Kidney (tissue), 14 donors: Measurements from ENCODE around the gene RBMS3. TPM values are rescaled to one million over a fixed set of nuclear protein-coding genes. Genes with fewer than 3 reads are reported as not detected.

ENCODE experiments used
- DNase-seq, 5 donors: peaks; one replicate each; pipeline ENCODE4 v3.0.0-alpha.2; 2013 to 2020
- FAIRE-seq: peaks from 2 replicates; lab custom pipeline; 2012; peaks lifted over from hg19 to GRCh38; lab: Jason Lieb, UNC
- H3K27ac ChIP-seq, 2 donors: one replicate each; pipeline ENCODE4 v1.7.0; 2013; ENCODE audit warnings: low read depth in 2 of 2, low read length in 2 of 2, inconsistent platforms in 1 of 2
- H3K27me3 ChIP-seq: one replicate; pipeline ENCODE4 v1.7.1; 2013; ENCODE audit warnings: low read length, inconsistent platforms; ENCODE audit not compliant: control insufficient read depth, insufficient read depth
- H3K36me3 ChIP-seq, 3 donors: one replicate each; pipeline versions ENCODE4 v1.7.0 to v1.7.1; 2013; ENCODE audit warnings: low read length in 3 of 3, control low read depth in 1 of 3, inconsistent platforms in 1 of 3; ENCODE audit not compliant: insufficient read depth in 3 of 3, control insufficient read depth in 2 of 3
- H3K4me1 ChIP-seq, 3 donors: one replicate each; pipeline versions ENCODE4 v1.7.0 to v1.7.1; 2013; ENCODE audit warnings: low read length in 3 of 3, inconsistent platforms in 1 of 3, low read depth in 1 of 3; ENCODE audit not compliant: control insufficient read depth in 2 of 3, insufficient read depth in 2 of 3
- H3K4me3 ChIP-seq, 3 donors: one replicate each; pipeline versions ENCODE4 v1.7.0 to v1.8.1; 2013; ENCODE audit warnings: low read length in 3 of 3, control low read depth in 1 of 3, inconsistent platforms in 1 of 3
- H3K9ac ChIP-seq, 3 donors: one replicate each; pipeline versions ENCODE4 v1.7.0 to v1.7.1; 2013; ENCODE audit warnings: low read length in 3 of 3, control low read depth in 1 of 3, inconsistent platforms in 1 of 3
- H3K9me3 ChIP-seq, 3 donors: one replicate each; pipeline versions ENCODE4 v1.7.0 to v1.7.1; 2013; ENCODE audit warnings: low read length in 3 of 3, control low read depth in 1 of 3, inconsistent platforms in 1 of 3; ENCODE audit not compliant: control insufficient read depth in 2 of 3, insufficient read depth in 1 of 3
- CTCF ChIP-seq: IDR thresholded peaks from 3 replicates; pipeline ENCODE4 v1.5.1; 2012; ENCODE audit warnings: mild to moderate bottlenecking, moderate library complexity, borderline replicate concordance; ENCODE audit not compliant: insufficient read depth; ENCODE audit errors: extremely low read depth
- intact Hi-C: fragments of 100-400 bp; cut with DNase I; formaldehyde crosslinking; loops from one replicate; pipeline ENCODE4 v1.11.1; 2022
- polyA plus RNA-seq: library from polyadenylated mRNA; stranded (reverse); fragments of 350-450 nt; fragmentation: Illumina TruSeq; extraction: RNeasy Lipid Tissue Mini Kit (QIAGEN cat#74804); gene quantifications from one replicate; pipeline ENCODE4 v1.2.3, GENCODE V29; 2014; ENCODE audit warnings: low read depth, low replicate concordance; ENCODE audit not compliant: insufficient read depth
- total RNA-seq: library from RNA; stranded (reverse); fragmentation: NEBNext Ultra II Directional; extraction: Animal tissue kit (Norgen Biotek cat#: 25700); gene quantifications from one replicate; pipeline ENCODE4 v1.2.1, GENCODE V29; 2021
- donor health status: control.
- donor health status: control.
- donor health status: control.
- donor health status: control.
- donor health status: control.
- donor health status: DM: yes; HTN: yes; CAD: no.
- donor health status: Normal renal cell carcinoma (clear cell type).

RBMS3 gene
- total and polyA plus RNA-seq, 2 donors from 2014 or later, result 3.2 to 48.8 TPM

DNA sequence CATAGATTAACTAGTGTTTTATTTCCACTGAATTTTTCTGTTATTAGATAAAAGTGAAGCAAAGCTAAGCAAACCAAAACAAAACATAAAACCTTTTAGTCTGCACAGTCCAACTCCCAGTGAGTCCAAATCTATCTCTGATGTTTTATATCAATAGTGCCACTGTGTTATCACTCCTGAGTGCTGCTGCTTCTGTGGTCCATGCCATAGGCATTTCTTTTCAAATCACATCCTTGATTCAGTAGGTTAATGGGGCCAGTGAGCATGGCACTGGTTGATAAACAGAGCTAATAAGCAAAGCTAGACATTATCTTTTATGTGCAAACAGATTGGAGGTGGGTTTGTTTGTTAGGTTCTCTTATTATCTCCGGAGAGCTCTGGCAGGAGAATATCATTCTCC, 30.0 kb downstream of the RBMS3 start:
- Histone ChIP-seq H3K4me3 (no peak overlapping the region), H3K9me3 (no peaks in the 10 kb centered on the region), H3K27ac (no peak overlapping the region), H3K36me3 (no peaks in the 10 kb centered on the region), H3K27me3 (no peaks in the 10 kb centered on the region), H3K9ac (no peak overlapping the region), H3K4me1 (no peaks in the 10 kb centered on the region)
- no peak for DNase-seq
- FAIRE-seq, result no peak
- no peak for TF ChIP-seq CTCF
- intact Hi-C loops, result no loop called here

DNA sequence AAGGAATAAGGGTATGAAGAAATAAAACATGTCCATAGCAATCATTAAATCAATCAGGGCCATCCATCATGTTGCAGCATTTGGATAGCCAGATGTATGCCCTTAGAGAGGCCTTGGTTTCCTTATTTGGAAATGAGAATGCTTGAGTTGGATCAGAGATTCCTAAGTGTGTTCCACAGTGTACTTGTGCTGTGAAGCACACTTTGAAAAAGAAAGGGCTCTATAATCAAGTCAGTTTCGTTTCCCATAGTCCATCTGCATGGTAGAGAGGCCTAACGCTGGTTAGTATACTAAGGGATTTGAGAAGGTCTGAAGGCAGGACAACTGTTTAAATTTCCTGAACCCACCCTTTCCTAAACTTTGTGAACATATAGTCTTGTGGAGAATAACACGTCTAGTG, 30.9 kb downstream of the RBMS3 start:
- Histone ChIP-seq H3K9ac (no peak overlapping the region), H3K4me1 (no peaks in the 10 kb centered on the region), H3K4me3 (no peak overlapping the region), H3K27ac (no peak overlapping the region), H3K27me3 (no peaks in the 10 kb centered on the region), H3K9me3 (no peaks in the 10 kb centered on the region), H3K36me3 (no peaks in the 10 kb centered on the region)
- no peak for DNase-seq
- intact Hi-C loops, result no loop called here
- FAIRE-seq, result no peak
- TF ChIP-seq CTCF, result no peak

DNA sequence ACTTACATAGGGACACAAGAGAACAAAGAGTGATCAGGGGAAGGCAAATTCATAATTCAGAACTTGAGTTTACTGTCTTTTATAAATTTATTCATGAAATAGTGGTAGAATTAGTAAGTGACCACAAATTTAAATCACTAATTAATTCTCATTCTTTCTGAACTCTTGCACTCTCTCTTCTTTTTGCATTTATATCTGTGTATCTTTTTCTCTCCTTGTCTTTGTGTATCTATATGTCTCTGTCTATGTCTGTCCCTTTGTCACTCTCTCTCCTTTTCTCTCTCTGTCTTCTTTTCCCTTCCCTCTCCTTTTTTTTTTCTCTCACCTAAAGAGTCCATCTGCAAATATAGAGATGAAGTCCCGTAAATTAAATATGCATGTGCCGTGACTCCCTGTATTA, 31.5 kb downstream of the RBMS3 start:
- intact Hi-C loops, result no loop called here
- no peaks in the 10 kb centered on the region for H3K36me3 ChIP-seq
- no peaks in the 10 kb centered on the region for H3K9me3 ChIP-seq
- H3K27me3 ChIP-seq, result no peaks in the 10 kb centered on the region
- DNase-seq, result no peak
- no peaks in the 10 kb centered on the region for H3K4me1 ChIP-seq
- H3K4me3 ChIP-seq, result no peak overlapping the region
- no peak overlapping the region for H3K9ac ChIP-seq
- H3K27ac ChIP-seq, result no peak overlapping the region
- no peak for TF ChIP-seq CTCF
- no peak for FAIRE-seq

DNA sequence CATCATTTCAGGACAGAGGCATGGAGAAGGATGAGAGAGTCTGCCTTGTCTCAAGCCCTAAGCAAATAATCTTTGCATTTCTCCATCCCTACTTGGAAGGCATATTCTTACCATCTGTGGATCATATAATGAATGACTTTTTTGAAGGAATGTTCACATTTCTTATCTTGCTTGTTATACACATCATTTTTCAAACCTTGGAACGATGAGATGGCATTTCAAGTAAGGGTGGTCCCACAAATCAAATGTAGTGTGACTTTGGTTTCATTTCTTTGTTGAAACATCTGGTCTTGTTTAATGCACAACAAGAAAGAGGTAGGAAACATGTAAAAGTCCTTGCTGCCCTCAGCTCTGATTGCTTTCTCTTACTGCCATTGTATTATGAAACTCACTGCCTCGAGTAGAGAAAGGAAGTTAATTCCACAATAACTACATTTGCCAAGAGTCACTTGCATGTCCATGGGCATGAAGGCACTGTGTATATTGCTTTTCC, 32.1 kb downstream of the RBMS3 start:
- intact Hi-C loops, result no loop called here
- Histone ChIP-seq H3K36me3 (no peaks in the 10 kb centered on the region), H3K27me3 (no peaks in the 10 kb centered on the region), H3K4me1 (peaks cover 0 to 2% (median 0%) of the 10 kb centered on the region in 3 donors), H3K4me3 (no peak overlapping the region), H3K9me3 (no peaks in the 10 kb centered on the region), H3K9ac (no peak overlapping the region), H3K27ac (no peak overlapping the region)
- no peak for TF ChIP-seq CTCF
- FAIRE-seq (no peak), DNase-seq (no peak)
